ENCODE measurements around the gene L3HYPDH. TPM values are rescaled to one million over a fixed set of nuclear protein-coding genes. Genes with fewer than 3 reads are reported as not detected.

Gene L3HYPDH
- total and polyA plus RNA-seq, 2 of the 13 experiments (the other 11 are each of a cell fraction or from before 2014, with no cell fraction given), result 30.5 to 36.6 TPM

GRCh38 chr14:59463787-59464485 lies 20.3 kb downstream of the L3HYPDH start:
- in situ Hi-C loops (cut with HindIII; ENCODE audit: extremely low pct_ligation_motif_present, low pct_unique_long_range_greater_than_20kb) (no loop called here), intact Hi-C loops (cut with micrococcal nuclease; ENCODE audit: unreplicated experiment) (no loop called here)
- H3K4me1 ChIP-seq (ENCODE audit: insufficient read depth, low read length), result peaks cover 22% of the 10 kb centered on the region
- ATAC-seq (no peak), DNase-seq (ENCODE audit: low spot score) (no peak), FAIRE-seq (no peak)
- 87% methylated on average over 53 of the region's 60 CpGs for WGBS (ENCODE audit: low lambda C conversion rate)
- peak overlapping the region; percentile 64 for H3K27ac ChIP-seq (ENCODE audit: extremely low read length, insufficient read depth, low read length)
- H3K79me2 ChIP-seq (ENCODE audit: insufficient read depth, low read length), result no peaks in the 10 kb centered on the region
- peak overlapping the region; percentile 86 for H3K4me2 ChIP-seq (ENCODE audit: low read depth, low read length)
- H3K36me3 ChIP-seq (replicated peaks in 1 of 2; ENCODE audit: control insufficient read depth in 1 of 2, insufficient read depth in 2 of 2, low read length in 2 of 2), result peaks cover 0 to 4% of the 10 kb centered on the region in 2 experiments; a peak in 1 of 5 replicates
- H3K9ac ChIP-seq (ENCODE audit: insufficient read depth, low read depth, low read length), result peak overlapping the region; percentile 71
- H3K27me3 ChIP-seq (ENCODE audit: control insufficient read depth in 1 of 2, insufficient read depth in 2 of 2, low read length in 2 of 2), result no peaks in the 10 kb centered on the region
- POLR2A ChIA-PET, result interaction anchor here (2.0 kb wide), 1 partner anchor 20 kb away, joined by 18 read pairs; the partner anchor contains the start of genes JKAMP and L3HYPDH
- H3K9me3 ChIP-seq (ENCODE audit: low read length), result no peaks in the 10 kb centered on the region
- no TSS peak for BruUV-seq (replicated peaks)
- H4K20me1 ChIP-seq (ENCODE audit: insufficient read depth, low read length), result no peaks in the 10 kb centered on the region
- H2AFZ ChIP-seq (ENCODE audit: low read length), result no peak overlapping the region
- peak overlapping the region; percentile 53 to 77 (median 77) for H3K4me3 ChIP-seq (replicated peaks in 1 of 3; ENCODE audit: insufficient read depth in 1 of 3, low read depth in 2 of 3, low read length in 3 of 3)
- CTCF ChIA-PET (ENCODE audit: low intra/inter-chr PET ratio, low total read pairs), result no interaction called here
- TF ChIP-seq THAP9 (CRISPR knock-in tag; IDR thresholded peaks at IDR 0.05; ENCODE audit: borderline replicate concordance), result no peak
- TF ChIP-seq DZIP1 (CRISPR knock-in tag; IDR thresholded peaks at IDR 0.05), result peak; percentile 38; the same call in 1 of the 2 replicates
- TF ChIP-seq ZNF225 (CRISPR knock-in tag; IDR thresholded peaks at IDR 0.05), result peak; percentile 78; the same call in 1 of the 2 replicates
- TF ChIP-seq PHF20 (CRISPR knock-in tag; IDR thresholded peaks at IDR 0.05), result no peak
- TF ChIP-seq ZNF563 (CRISPR knock-in tag; IDR thresholded peaks at IDR 0.05), result 0 out of 2 replicates have a peak, but pooled peaks have one; percentile 10
- TF ChIP-seq ZNF713 (CRISPR knock-in tag; IDR thresholded peaks at IDR 0.05), result 0 out of 2 replicates have a peak, but pooled peaks have one; percentile 48
- 0 out of 2 replicates have a peak, but pooled peaks have one; percentile 16 for TF ChIP-seq DMAP1 (CRISPR knock-in tag; IDR thresholded peaks at IDR 0.05)
- TF ChIP-seq MED13 (CRISPR knock-in tag; IDR thresholded peaks at IDR 0.05), result no peak
- TF ChIP-seq ZMYM4 (CRISPR knock-in tag; IDR thresholded peaks at IDR 0.05), result 0 out of 2 replicates have a peak, but pooled peaks have one; percentile 20
- 0 out of 2 replicates have a peak, but pooled peaks have one; percentile 52 for TF ChIP-seq ZNF83 (CRISPR knock-in tag; IDR thresholded peaks at IDR 0.05; ENCODE audit: borderline replicate concordance)
- no peak for TF ChIP-seq SOX6 (IDR thresholded peaks at IDR 0.05)
- TF ChIP-seq SOX6 (CRISPR knock-in tag; IDR thresholded peaks at IDR 0.05), result 0 out of 2 replicates have a peak, but pooled peaks have one; percentile 13
- TF ChIP-seq MTA1 (CRISPR knock-in tag; IDR thresholded peaks at IDR 0.05; ENCODE audit: borderline replicate concordance), result peak; percentile 42; the same call in 1 of the 2 replicates
- no peak for TF ChIP-seq ZFP82 (CRISPR knock-in tag; IDR thresholded peaks at IDR 0.05; ENCODE audit: borderline replicate concordance)
- TF ChIP-seq ZNF512 (CRISPR knock-in tag; IDR thresholded peaks at IDR 0.05), result peak; percentile 53; the same call in 1 of the 2 replicates
